HFFc6 (cell line): Measurements from ENCODE around the gene TECPR2. TPM values are rescaled to one million over a fixed set of nuclear protein-coding genes. Genes with fewer than 3 reads are reported as not detected.
"Not testable (repeated sequence)": the region's sequence is repeated elsewhere in the genome, so short reads cannot be mapped to it uniquely, and the experiment has no call there.

Source experiments
- DNase-seq: peaks from one replicate; pipeline ENCODE4 v3.0.0-alpha.2; 2018
- H3K27ac Mint-ChIP-seq: 2 replicates; pipeline ENCODE4 v1.8.0; 2020; ENCODE audit warnings: mild to moderate bottlenecking, mixed read lengths
- H3K27me3 Mint-ChIP-seq: 2 replicates; pipeline ENCODE4 v1.8.0; 2021; ENCODE audit warnings: mild to moderate bottlenecking, moderate library complexity, mixed read lengths; ENCODE audit not compliant: insufficient read depth
- H3K36me3 Mint-ChIP-seq: 2 replicates; pipeline ENCODE4 v1.8.0; 2021; ENCODE audit warnings: low read depth, mixed read lengths
- H3K4me1 Mint-ChIP-seq: 2 replicates; pipeline ENCODE4 v1.8.0; 2020; ENCODE audit warnings: low read depth, mixed read lengths
- H3K4me3 Mint-ChIP-seq: 2 replicates; pipeline ENCODE4 v1.8.0; 2020; ENCODE audit warnings: mild to moderate bottlenecking, moderate library complexity, mixed read lengths
- H3K9me3 Mint-ChIP-seq: 2 replicates; pipeline ENCODE4 v1.8.0; 2020; ENCODE audit warnings: mild to moderate bottlenecking, mixed read lengths
- microRNA-seq: library from miRNA; unstranded; fragments of <30 nt; microRNA quantifications from one replicate; pipeline ENCODE4, GENCODE V29; 2019
- total RNA-seq, 6 experiments: library from RNA; stranded (reverse); fragmentation: NEBNext Ultra II Directional; extraction: Animal tissue kit (Norgen Biotek cat#: 25700); gene quantifications; 2 replicates in 1 of 6; 3 replicates in 5 of 6; pipeline ENCODE4 v1.2.3, GENCODE V29; 2021
- TF ChIP-seq, protein P1 (sequence below): fragments of 200-600 bp; sonication (generic); IDR thresholded peaks from 2 replicates; pipeline ENCODE4 v1.5.0; 2021; ENCODE audit warnings: antibody characterized with exemption, mild to moderate bottlenecking

TECPR2 gene
- total RNA-seq, 6 experiments from 2014 or later, result 22.0 to 29.6 (median 26.4) TPM

DNA sequence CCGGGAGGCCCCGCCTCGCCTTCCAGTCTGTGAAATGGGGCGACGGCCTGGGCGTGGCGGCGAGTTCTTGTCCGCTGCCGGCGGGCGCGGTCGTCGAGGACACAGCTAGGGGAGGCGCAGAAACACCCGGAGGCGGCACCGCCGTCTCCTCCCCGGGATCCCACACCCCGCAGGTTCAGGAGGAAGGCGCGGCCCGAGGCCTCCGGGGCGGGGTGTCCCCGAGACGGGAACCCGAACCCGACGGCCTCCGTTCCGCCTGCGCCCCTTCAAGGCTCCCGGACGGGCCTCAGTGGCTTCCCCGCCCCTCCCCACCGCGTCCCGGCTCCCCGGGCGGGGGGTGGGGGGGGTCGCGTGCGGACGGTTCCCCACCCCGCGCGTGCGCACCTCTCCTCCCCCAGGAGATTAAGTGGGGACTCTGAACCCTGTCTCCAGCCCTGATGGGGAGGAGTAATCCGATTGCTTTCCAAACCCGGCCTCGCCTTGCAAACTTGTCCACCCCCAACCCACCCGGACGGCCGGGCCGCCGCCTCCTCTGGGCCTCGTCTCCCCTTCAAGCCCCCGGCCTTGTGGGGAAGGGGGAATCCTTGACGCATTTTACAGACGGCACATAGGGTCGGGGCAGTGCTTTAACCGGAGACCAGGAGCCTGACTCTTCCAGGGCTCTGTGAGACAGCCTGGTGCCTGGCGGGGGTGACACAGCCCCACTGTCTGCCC lies 182.2 kb downstream of the TECPR2 start:
- H3K27ac Mint-ChIP-seq, result no peak overlapping the region
- H3K27me3 Mint-ChIP-seq, result peaks cover 18% of the 10 kb centered on the region
- H3K4me3 Mint-ChIP-seq, result no peak overlapping the region
- DNase-seq, result no peak
- no peaks in the 10 kb centered on the region for H3K36me3 Mint-ChIP-seq
- no peaks in the 10 kb centered on the region for H3K9me3 Mint-ChIP-seq
- TF ChIP-seq, protein P1, sequence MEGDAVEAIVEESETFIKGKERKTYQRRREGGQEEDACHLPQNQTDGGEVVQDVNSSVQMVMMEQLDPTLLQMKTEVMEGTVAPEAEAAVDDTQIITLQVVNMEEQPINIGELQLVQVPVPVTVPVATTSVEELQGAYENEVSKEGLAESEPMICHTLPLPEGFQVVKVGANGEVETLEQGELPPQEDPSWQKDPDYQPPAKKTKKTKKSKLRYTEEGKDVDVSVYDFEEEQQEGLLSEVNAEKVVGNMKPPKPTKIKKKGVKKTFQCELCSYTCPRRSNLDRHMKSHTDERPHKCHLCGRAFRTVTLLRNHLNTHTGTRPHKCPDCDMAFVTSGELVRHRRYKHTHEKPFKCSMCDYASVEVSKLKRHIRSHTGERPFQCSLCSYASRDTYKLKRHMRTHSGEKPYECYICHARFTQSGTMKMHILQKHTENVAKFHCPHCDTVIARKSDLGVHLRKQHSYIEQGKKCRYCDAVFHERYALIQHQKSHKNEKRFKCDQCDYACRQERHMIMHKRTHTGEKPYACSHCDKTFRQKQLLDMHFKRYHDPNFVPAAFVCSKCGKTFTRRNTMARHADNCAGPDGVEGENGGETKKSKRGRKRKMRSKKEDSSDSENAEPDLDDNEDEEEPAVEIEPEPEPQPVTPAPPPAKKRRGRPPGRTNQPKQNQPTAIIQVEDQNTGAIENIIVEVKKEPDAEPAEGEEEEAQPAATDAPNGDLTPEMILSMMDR, result no peak
- peaks cover 19% of the 10 kb centered on the region for H3K4me1 Mint-ChIP-seq

DNA sequence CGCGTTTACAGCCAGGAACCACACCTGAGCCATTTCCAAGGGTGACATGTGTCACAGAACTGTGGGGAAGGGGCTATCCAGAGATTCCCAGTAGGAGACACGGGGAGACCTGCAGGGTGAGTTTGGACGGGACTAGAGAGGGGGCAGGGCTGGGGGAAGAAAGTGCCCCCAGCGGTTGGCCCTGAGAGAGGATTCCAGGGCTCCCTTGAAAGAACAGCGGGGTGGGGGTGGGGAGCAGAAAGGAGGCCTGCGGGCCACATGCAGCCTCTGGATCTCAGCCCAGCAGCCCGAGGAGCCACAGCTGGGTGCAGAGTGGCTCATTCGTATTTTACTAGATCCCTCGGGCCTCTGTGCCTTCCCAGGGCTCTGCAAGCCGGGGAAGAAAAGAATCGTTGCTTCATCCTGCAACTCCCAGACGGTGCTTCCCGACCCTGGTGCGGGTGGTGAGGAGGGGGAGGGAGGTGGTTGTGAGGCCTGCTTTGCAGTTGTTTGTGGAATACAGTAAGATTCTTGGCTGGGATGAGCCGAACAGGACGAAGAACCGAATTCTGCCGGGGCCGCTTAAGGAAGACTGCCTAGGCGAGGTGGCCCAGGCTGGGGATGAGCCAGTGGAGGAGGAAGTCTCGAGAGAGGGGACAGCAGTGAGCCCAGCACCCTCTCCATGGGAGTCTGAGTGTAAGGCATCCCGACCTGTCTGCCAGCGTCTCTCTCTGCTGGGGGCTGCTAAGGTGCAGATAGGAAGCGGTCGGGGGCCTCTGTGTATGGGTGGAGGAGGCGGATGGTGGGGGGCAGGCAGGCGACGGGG lies 182.9 kb downstream of the TECPR2 start:
- Mint-ChIP-seq H3K27me3 (peaks cover 18% of the 10 kb centered on the region), H3K4me1 (peaks cover 19% of the 10 kb centered on the region), H3K36me3 (no peaks in the 10 kb centered on the region), H3K9me3 (no peaks in the 10 kb centered on the region), H3K27ac (no peak overlapping the region), H3K4me3 (peak overlapping the region; percentile 55; the same call in 1 of the 2 replicates)
- DNase-seq, result no peak
- TF ChIP-seq, protein P1, result no peak

DNA sequence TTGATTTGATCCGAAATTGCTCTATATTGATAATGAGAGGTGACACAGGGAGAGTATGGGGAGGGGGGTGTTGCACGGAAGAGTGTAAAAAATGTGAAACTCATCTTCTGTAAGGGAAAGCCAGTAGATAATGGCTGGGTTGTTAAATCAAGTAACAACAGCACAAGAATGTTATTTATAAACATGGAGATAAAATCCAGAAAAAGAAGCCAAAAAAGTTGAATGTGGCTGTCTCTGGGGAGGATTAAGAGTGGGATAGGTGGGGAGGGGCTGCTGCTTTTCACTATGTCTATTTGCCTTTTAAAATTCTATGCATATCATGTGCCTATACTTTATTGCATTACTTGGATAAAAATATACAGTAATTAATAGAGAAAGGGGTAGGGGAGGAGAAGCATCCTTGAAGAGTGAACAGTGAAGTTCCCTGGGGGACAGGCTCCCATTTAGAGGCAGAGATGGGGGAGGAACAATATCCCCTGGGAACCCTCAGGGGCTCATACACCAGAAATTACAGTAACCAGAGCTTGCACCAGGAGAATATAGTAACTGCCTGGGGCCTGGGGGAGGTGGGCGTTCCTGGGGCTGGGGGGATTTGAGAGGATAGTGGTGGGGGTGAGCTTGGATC lies 186.0 kb downstream of the TECPR2 start:
- Mint-ChIP-seq H3K4me3 (peak overlapping the region; percentile 16; the same call in 1 of the 2 replicates), H3K4me1 (peaks cover 33% of the 10 kb centered on the region), H3K27ac (no peak overlapping the region), H3K36me3 (no peaks in the 10 kb centered on the region), H3K27me3 (peaks cover 16% of the 10 kb centered on the region), H3K9me3 (no peaks in the 10 kb centered on the region)
- TF ChIP-seq, protein P1, result no peak
- DNase-seq, result no peak

DNA sequence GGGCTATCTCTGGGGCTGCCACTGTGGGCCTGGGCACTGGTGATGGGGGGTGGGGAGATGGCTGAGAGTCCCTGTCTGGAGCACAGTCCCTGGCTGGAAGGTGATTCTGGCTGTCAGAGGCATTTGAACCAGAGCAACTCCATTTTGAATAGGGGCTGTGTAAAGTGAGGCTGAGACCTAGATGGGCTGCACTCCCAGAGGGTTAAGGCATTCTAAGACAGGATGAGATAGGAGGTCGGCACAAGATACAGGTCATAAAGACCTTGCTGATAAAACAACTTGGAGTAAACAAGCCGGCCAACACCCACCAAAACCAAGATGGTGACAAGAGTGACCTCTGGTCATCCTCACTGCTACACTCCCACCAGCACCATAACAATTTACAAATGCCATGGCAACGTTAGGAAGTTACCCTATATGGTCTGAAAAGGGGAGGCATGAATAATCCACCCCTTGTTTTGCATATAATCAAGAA lies 188.2 kb downstream of the TECPR2 start:
- not testable (repeated sequence) for DNase-seq, H3K9me3 Mint-ChIP-seq, H3K27ac Mint-ChIP-seq, H3K27me3 Mint-ChIP-seq, H3K36me3 Mint-ChIP-seq, H3K4me3 Mint-ChIP-seq
- peaks cover 24% of the 10 kb centered on the region for H3K4me1 Mint-ChIP-seq

Small RNAs within 50 kb of the gene (microRNA-seq; reads per million reads assigned to microRNA genes)
- not detected for gene MIR4309

Other genes starting within 250 kb of the TECPR2 start
- 10 to 100 TPM; 24.4 to 28.7 (median 27.7) TPM for gene WDR20, start 223.0 kb upstream of the TECPR2 start, total RNA-seq
- 10 to 100 TPM; 11.5 to 18.7 (median 14.8) TPM for gene MOK, start 57.8 kb upstream of the TECPR2 start, total RNA-seq
- gene ZNF839, start 43.2 kb upstream of the TECPR2 start, total RNA-seq, result 1 to 10 TPM; 6.7 to 8.3 (median 8.0) TPM
- 10 to 100 TPM; 58.9 to 65.7 (median 62.4) TPM for gene CINP, start 51 bp upstream of the TECPR2 start, total RNA-seq
- gene ANKRD9, start 146.8 kb downstream of the TECPR2 start, total RNA-seq, result 10 to 100 TPM; 13.4 to 18.0 (median 15.6) TPM
- gene RCOR1, start 229.7 kb downstream of the TECPR2 start, total RNA-seq, result 10 to 100 TPM; 24.5 to 27.6 (median 25.1) TPM